ENCODE measurements around the gene ANKRD34A.

The ANKRD34A gene

GRCh38 chr1:145912128-145912641 is 52.2 kb downstream of the ANKRD34A start:
- H3K9ac ChIP-seq (ENCODE audit: low read length): no peak overlapping the region
- peaks cover 44% of the 10 kb centered on the region for H3K36me3 ChIP-seq (ENCODE audit: insufficient read depth, low read length)
- peaks cover 4% of the 10 kb centered on the region for H3K4me1 ChIP-seq (ENCODE audit: insufficient read depth, low read length)
- no peaks in the 10 kb centered on the region for H3K27me3 ChIP-seq (ENCODE audit: control insufficient read depth in 1 of 2, insufficient read depth in 2 of 2, low read length in 2 of 2)
- H3K27ac ChIP-seq (ENCODE audit: low read depth, low read length): no peak overlapping the region
- no peaks in the 10 kb centered on the region for H3K9me3 ChIP-seq (ENCODE audit: low read length)
- H3K4me3 ChIP-seq (ENCODE audit: low read depth in 1 of 2, low read length in 2 of 2): no peak overlapping the region

All from muscle layer of colon (tissue), 2 donors.